ENCODE results near the gene PLXNB3. TPM values are rescaled to one million over a fixed set of nuclear protein-coding genes. Genes with fewer than 3 reads are reported as not detected.

The PLXNB3 gene
- total and polyA plus RNA-seq, 2 of the 13 experiments (the other 11 are each of a cell fraction or from before 2014, with no cell fraction given), result 3.0 to 6.9 TPM

DNA sequence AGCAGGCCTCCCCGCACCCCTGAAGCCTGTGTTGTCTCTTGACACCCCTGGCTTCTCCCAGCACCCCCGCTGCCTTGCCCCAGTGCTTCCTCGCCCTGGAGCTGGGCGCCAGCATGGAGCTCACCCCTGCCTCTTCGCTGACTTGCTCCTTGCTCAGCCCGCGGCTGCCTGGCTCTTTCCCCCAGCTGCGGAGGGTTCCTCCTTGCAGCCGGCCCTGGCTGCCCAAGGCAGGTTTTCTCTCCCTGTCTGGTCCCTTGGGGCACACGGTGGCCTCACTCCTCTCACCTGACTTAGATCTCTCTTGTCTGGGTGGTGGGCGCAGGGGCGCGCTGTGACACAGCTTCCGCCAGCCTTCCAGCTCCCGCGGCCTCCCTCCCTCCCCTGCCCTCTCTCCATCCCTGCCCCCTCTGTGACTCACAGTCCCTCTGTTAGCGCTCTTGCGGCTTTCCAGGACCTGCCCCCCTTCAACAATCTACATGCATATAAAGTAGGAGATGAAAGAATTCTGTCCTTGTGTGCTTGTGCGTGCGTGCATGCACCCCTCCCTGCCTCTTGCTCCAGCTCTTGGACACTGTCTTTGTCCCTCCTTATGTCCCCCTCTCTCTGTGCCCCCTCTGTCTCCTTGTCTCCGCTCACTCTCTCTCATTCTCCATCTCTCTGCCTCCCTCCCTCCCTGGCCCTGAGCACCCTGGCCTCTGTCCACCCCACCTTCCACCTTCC lies 2.2 kb downstream of the PLXNB3 start (continued):
- TF ChIP-seq, protein P1, sequence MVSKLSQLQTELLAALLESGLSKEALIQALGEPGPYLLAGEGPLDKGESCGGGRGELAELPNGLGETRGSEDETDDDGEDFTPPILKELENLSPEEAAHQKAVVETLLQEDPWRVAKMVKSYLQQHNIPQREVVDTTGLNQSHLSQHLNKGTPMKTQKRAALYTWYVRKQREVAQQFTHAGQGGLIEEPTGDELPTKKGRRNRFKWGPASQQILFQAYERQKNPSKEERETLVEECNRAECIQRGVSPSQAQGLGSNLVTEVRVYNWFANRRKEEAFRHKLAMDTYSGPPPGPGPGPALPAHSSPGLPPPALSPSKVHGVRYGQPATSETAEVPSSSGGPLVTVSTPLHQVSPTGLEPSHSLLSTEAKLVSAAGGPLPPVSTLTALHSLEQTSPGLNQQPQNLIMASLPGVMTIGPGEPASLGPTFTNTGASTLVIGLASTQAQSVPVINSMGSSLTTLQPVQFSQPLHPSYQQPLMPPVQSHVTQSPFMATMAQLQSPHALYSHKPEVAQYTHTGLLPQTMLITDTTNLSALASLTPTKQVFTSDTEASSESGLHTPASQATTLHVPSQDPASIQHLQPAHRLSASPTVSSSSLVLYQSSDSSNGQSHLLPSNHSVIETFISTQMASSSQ (IDR thresholded peaks at IDR 0.05; ENCODE audit: low read depth), result no peak
- TF ChIP-seq, protein P1 (CRISPR knock-in tag; IDR thresholded peaks at IDR 0.05; ENCODE audit: borderline replicate concordance), result no peak
- TF ChIP-seq ZNF790 (CRISPR knock-in tag; IDR thresholded peaks at IDR 0.05; ENCODE audit: borderline replicate concordance) (no peak), ZNF260 (CRISPR knock-in tag; IDR thresholded peaks at IDR 0.05; ENCODE audit: borderline replicate concordance, low read depth) (no peak), MATR3 (CRISPR knock-in tag; IDR thresholded peaks at IDR 0.05) (no peak), TBP (CRISPR knock-in tag; IDR thresholded peaks at IDR 0.05) (no peak), ZNF674 (CRISPR knock-in tag; IDR thresholded peaks at IDR 0.05; ENCODE audit: low read depth) (no peak), YY1 (IDR thresholded peaks at IDR 0.05; ENCODE audit: insufficient read depth, insufficient replicate concordance, low read depth, low read length) (peak; percentile 10), ZNF251 (CRISPR knock-in tag; IDR thresholded peaks at IDR 0.05) (no peak), ZNF431 (CRISPR knock-in tag; IDR thresholded peaks at IDR 0.05; ENCODE audit: borderline replicate concordance, low read depth) (no peak), KDM3A (CRISPR knock-in tag; IDR thresholded peaks at IDR 0.05; ENCODE audit: low read depth) (no peak), ZNF543 (CRISPR knock-in tag; IDR thresholded peaks at IDR 0.05) (no peak), RBM22 (optimal IDR thresholded peaks at IDR 0.05; ENCODE audit: low read length) (no peak), ZNF83 (CRISPR knock-in tag; IDR thresholded peaks at IDR 0.05; ENCODE audit: borderline replicate concordance) (no peak), ZNF350 (CRISPR knock-in tag; IDR thresholded peaks at IDR 0.05; ENCODE audit: borderline replicate concordance, low read depth) (no peak), HMGA1 (CRISPR knock-in tag; conservative IDR thresholded peaks at IDR 0.05) (no peak), POLR2G (IDR thresholded peaks at IDR 0.05; ENCODE audit: low read depth, low read length) (peak; percentile 50)
- TF ChIP-seq, protein P2, sequence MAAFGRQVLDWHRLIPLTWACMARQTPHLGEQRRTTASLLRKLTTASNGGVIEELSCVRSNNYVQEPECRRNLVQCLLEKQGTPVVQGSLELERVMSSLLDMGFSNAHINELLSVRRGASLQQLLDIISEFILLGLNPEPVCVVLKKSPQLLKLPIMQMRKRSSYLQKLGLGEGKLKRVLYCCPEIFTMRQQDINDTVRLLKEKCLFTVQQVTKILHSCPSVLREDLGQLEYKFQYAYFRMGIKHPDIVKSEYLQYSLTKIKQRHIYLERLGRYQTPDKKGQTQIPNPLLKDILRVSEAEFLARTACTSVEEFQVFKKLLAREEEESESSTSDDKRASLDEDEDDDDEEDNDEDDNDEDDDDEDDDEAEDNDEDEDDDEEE (CRISPR knock-in tag; IDR thresholded peaks at IDR 0.05), result no peak
- TF ChIP-seq, protein P3, sequence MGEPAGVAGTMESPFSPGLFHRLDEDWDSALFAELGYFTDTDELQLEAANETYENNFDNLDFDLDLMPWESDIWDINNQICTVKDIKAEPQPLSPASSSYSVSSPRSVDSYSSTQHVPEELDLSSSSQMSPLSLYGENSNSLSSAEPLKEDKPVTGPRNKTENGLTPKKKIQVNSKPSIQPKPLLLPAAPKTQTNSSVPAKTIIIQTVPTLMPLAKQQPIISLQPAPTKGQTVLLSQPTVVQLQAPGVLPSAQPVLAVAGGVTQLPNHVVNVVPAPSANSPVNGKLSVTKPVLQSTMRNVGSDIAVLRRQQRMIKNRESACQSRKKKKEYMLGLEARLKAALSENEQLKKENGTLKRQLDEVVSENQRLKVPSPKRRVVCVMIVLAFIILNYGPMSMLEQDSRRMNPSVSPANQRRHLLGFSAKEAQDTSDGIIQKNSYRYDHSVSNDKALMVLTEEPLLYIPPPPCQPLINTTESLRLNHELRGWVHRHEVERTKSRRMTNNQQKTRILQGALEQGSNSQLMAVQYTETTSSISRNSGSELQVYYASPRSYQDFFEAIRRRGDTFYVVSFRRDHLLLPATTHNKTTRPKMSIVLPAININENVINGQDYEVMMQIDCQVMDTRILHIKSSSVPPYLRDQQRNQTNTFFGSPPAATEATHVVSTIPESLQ (CRISPR knock-in tag; conservative IDR thresholded peaks at IDR 0.05), result no peak
- TF ChIP-seq, protein P4, sequence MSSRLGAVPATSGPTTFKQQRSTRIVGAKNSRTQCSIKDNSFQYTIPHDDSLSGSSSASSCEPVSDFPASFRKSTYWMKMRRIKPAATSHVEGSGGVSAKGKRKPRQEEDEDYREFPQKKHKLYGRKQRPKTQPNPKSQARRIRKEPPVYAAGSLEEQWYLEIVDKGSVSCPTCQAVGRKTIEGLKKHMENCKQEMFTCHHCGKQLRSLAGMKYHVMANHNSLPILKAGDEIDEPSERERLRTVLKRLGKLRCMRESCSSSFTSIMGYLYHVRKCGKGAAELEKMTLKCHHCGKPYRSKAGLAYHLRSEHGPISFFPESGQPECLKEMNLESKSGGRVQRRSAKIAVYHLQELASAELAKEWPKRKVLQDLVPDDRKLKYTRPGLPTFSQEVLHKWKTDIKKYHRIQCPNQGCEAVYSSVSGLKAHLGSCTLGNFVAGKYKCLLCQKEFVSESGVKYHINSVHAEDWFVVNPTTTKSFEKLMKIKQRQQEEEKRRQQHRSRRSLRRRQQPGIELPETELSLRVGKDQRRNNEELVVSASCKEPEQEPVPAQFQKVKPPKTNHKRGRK (CRISPR knock-in tag; IDR thresholded peaks at IDR 0.05), result no peak

Data from HepG2 (cell line).